Natural killer cell (primary cell): ENCODE data around the gene YBEY. TPM values are rescaled to one million over a fixed set of nuclear protein-coding genes. Genes with fewer than 3 reads are reported as not detected.

Experiments used
- ATAC-seq, 3 donors: fragments of 150-1000 bp in 2 of 3; fragments of 200-7000 bp in 1 of 3; cut with Tn5 transposase; 1 replicate in 1 of 3; 2 replicates in 2 of 3; pipeline ENCODE4 v1.10.0; 2021; ENCODE audit warnings: mild to moderate bottlenecking in 2 of 3, moderate library complexity in 2 of 3
- DNase-seq, 2 donors: peaks; one replicate each; pipeline versions ENCODE4 v3.0.0 to v3.0.0-alpha.2; 2013 to 2021; ENCODE audit warnings: mixed read lengths in 1 of 2
- H3K27ac ChIP-seq: one replicate; pipeline ENCODE4 v1.5.1; 2013; ENCODE audit warnings: mild to moderate bottlenecking, low read length
- H3K27me3 ChIP-seq: one replicate; pipeline ENCODE4 v1.6.1; 2013; ENCODE audit warnings: low read length; ENCODE audit not compliant: control insufficient read depth, insufficient read depth
- H3K36me3 ChIP-seq: one replicate; pipeline ENCODE4 v1.6.1; 2013; ENCODE audit warnings: low read length; ENCODE audit not compliant: control insufficient read depth, insufficient read depth
- H3K4me1 ChIP-seq: one replicate; pipeline ENCODE4 v1.6.1; 2013; ENCODE audit warnings: low read length; ENCODE audit not compliant: control insufficient read depth, insufficient read depth
- H3K4me3 ChIP-seq: one replicate; pipeline ENCODE4 v1.5.1; 2013; ENCODE audit warnings: low read length
- H3K9me3 ChIP-seq: one replicate; pipeline ENCODE4 v1.6.1; 2013; ENCODE audit warnings: low read length; ENCODE audit not compliant: control insufficient read depth, insufficient read depth
- H3K27ac Mint-ChIP-seq, 2 donors: one replicate each; pipeline ENCODE4 v1.8.0; 2022; ENCODE audit warnings: mild to moderate bottlenecking in 2 of 2, mixed read lengths in 2 of 2, moderate library complexity in 1 of 2
- H3K27me3 Mint-ChIP-seq, 2 donors: one replicate each; pipeline ENCODE4 v1.8.0; 2022; ENCODE audit warnings: low read depth in 2 of 2, mixed read lengths in 2 of 2
- H3K36me3 Mint-ChIP-seq: one replicate; pipeline ENCODE4 v1.8.0; 2022; ENCODE audit warnings: mixed read lengths
- H3K4me1 Mint-ChIP-seq, 2 donors: one replicate each; pipeline ENCODE4 v1.8.0; 2022; ENCODE audit warnings: mixed read lengths in 2 of 2
- H3K4me3 Mint-ChIP-seq: one replicate; pipeline ENCODE4 v1.8.0; 2022; ENCODE audit warnings: mild to moderate bottlenecking, moderate library complexity, mixed read lengths
- H3K9me3 Mint-ChIP-seq, 2 donors: one replicate each; pipeline ENCODE4 v1.8.0; 2022; ENCODE audit warnings: mixed read lengths in 2 of 2
- WGBS: methylation state at CpG from one replicate; pipeline ENCODE4 v1.1.7; 2013; ENCODE audit warnings: missing lambda C conversion rate; ENCODE audit not compliant: insufficient coverage; 5-methylcytosine and 5-hydroxymethylcytosine counted together
- intact Hi-C: fragments of 100-400 bp; cut with micrococcal nuclease; formaldehyde crosslinking; loops from one replicate; pipeline ENCODE4 v1.14.2; 2022
- total RNA-seq, 4 donors: library from RNA; stranded (reverse); fragments of 120-200 nt in 1 of 4; gene quantifications; one replicate each; pipeline versions ENCODE4 v1.2.3 to v1.2.4, GENCODE V29; 2013 to 2022
- TF ChIP-seq, protein P1 (sequence below): fragments of 200-600 bp; IDR thresholded peaks from one replicate; pipeline ENCODE4 v1.8.0; 2022; ENCODE audit warnings: antibody characterized with exemption

The YBEY gene
- total RNA-seq, 3 donors from 2014 or later (not counting 1 experiment from before 2014, with no cell fraction given): 10.8 to 13.7 (median 12.7) TPM

- Histone ChIP-seq H3K4me1 (no peaks in the 10 kb centered on the region), H3K36me3 (peaks cover 30% of the 10 kb centered on the region), H3K27ac (no peak overlapping the region), H3K9me3 (no peaks in the 10 kb centered on the region), H3K4me3 (no peak overlapping the region), H3K27me3 (no peaks in the 10 kb centered on the region)
- intact Hi-C loops: no loop called here
- no peaks in the 10 kb centered on the region for H3K9me3 Mint-ChIP-seq
- peaks cover under 1 to 10% of the 10 kb centered on the region in 2 donors for H3K4me1 Mint-ChIP-seq
- ATAC-seq (no peak), DNase-seq (no peak)
- 92% methylated on average over 12 of the region's 12 CpGs for WGBS
- H3K36me3 Mint-ChIP-seq: peaks cover 10% of the 10 kb centered on the region
- no peak overlapping the region for H3K27ac Mint-ChIP-seq
- H3K4me3 Mint-ChIP-seq: no peak overlapping the region
- no peaks in the 10 kb centered on the region for H3K27me3 Mint-ChIP-seq
- TF ChIP-seq, protein P1, sequence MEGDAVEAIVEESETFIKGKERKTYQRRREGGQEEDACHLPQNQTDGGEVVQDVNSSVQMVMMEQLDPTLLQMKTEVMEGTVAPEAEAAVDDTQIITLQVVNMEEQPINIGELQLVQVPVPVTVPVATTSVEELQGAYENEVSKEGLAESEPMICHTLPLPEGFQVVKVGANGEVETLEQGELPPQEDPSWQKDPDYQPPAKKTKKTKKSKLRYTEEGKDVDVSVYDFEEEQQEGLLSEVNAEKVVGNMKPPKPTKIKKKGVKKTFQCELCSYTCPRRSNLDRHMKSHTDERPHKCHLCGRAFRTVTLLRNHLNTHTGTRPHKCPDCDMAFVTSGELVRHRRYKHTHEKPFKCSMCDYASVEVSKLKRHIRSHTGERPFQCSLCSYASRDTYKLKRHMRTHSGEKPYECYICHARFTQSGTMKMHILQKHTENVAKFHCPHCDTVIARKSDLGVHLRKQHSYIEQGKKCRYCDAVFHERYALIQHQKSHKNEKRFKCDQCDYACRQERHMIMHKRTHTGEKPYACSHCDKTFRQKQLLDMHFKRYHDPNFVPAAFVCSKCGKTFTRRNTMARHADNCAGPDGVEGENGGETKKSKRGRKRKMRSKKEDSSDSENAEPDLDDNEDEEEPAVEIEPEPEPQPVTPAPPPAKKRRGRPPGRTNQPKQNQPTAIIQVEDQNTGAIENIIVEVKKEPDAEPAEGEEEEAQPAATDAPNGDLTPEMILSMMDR: no peak
Observed at GRCh38 chr21:46334351-46335140, 48.4 kb downstream of the YBEY start.

GRCh38 chr21:46336603-46337002, 50.5 kb downstream of the YBEY start:
- peaks cover 30% of the 10 kb centered on the region for H3K36me3 ChIP-seq
- H3K4me1 ChIP-seq: no peaks in the 10 kb centered on the region
- Mint-ChIP-seq H3K36me3 (peaks cover 16% of the 10 kb centered on the region), H3K4me3 (no peak overlapping the region), H3K27me3 (no peaks in the 10 kb centered on the region), H3K27ac (no peak overlapping the region), H3K4me1 (peaks cover 11 to 21% of the 10 kb centered on the region in 2 donors), H3K9me3 (no peaks in the 10 kb centered on the region)
- H3K27me3 ChIP-seq: no peaks in the 10 kb centered on the region
- DNase-seq (no peak), ATAC-seq (no peak)
- H3K27ac ChIP-seq: no peak overlapping the region
- 100% methylated on average over 1 of the region's 3 CpGs for WGBS
- H3K9me3 ChIP-seq: no peaks in the 10 kb centered on the region
- H3K4me3 ChIP-seq: no peak overlapping the region
- TF ChIP-seq, protein P1: no peak
- intact Hi-C loops: no loop called here

- no peaks in the 10 kb centered on the region for H3K4me1 ChIP-seq
- Mint-ChIP-seq H3K36me3 (peaks cover 16% of the 10 kb centered on the region), H3K9me3 (no peaks in the 10 kb centered on the region), H3K27ac (no peak overlapping the region), H3K4me1 (peaks cover 20 to 29% of the 10 kb centered on the region in 2 donors), H3K4me3 (no peak overlapping the region), H3K27me3 (no peaks in the 10 kb centered on the region)
- peaks cover 28% of the 10 kb centered on the region for H3K36me3 ChIP-seq
- intact Hi-C loops: no loop called here
- no peak overlapping the region for H3K27ac ChIP-seq
- H3K4me3 ChIP-seq: no peak overlapping the region
- H3K27me3 ChIP-seq: no peaks in the 10 kb centered on the region
- DNase-seq (no peak), ATAC-seq (no peak)
- TF ChIP-seq, protein P1: no peak
- H3K9me3 ChIP-seq: no peaks in the 10 kb centered on the region
- WGBS: 98% methylated on average over 8 of the region's 8 CpGs
Observed at GRCh38 chr21:46340998-46341397, 54.9 kb downstream of the YBEY start.
